C4-2B (cell line): ENCODE data around the gene SGIP1.

Source experiments
- ZFX ChIP-seq: fragments of 450-650 bp; IDR thresholded peaks from 2 replicates; pipeline ENCODE4 v1.6.1; 2017
- TF ChIP-seq, protein P1 (sequence below): fragments of 450-650 bp; conservative IDR thresholded peaks from 2 replicates; pipeline ENCODE4 v1.5.1; 2017; ENCODE audit warnings: mild to moderate bottlenecking

GRCh38 chr1:66628926-66629325, 95.0 kb downstream of the SGIP1 start:
- TF ChIP-seq, protein P1, sequence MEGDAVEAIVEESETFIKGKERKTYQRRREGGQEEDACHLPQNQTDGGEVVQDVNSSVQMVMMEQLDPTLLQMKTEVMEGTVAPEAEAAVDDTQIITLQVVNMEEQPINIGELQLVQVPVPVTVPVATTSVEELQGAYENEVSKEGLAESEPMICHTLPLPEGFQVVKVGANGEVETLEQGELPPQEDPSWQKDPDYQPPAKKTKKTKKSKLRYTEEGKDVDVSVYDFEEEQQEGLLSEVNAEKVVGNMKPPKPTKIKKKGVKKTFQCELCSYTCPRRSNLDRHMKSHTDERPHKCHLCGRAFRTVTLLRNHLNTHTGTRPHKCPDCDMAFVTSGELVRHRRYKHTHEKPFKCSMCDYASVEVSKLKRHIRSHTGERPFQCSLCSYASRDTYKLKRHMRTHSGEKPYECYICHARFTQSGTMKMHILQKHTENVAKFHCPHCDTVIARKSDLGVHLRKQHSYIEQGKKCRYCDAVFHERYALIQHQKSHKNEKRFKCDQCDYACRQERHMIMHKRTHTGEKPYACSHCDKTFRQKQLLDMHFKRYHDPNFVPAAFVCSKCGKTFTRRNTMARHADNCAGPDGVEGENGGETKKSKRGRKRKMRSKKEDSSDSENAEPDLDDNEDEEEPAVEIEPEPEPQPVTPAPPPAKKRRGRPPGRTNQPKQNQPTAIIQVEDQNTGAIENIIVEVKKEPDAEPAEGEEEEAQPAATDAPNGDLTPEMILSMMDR: no peak
- TF ChIP-seq ZFX: no peak
